Astrocyte (in vitro differentiated cells and primary cell): ENCODE measurements around the gene INPP5E. TPM values are rescaled to one million over a fixed set of nuclear protein-coding genes. Genes with fewer than 3 reads are reported as not detected.

Experiments
- DNase-seq: peaks from one replicate; pipeline ENCODE4 v3.0.0-alpha.2; 2010; ENCODE audit warnings: low read depth
- FAIRE-seq: peaks from 2 replicates; lab custom pipeline; 2011; peaks lifted over from hg19 to GRCh38; lab: Jason Lieb, UNC
- H2AFZ ChIP-seq: 2 replicates; pipeline ENCODE4 v1.6.0; 2012; ENCODE audit warnings: low read depth, low read length, inconsistent platforms
- H3K27ac ChIP-seq: 2 replicates; pipeline ENCODE4 v1.5.1; 2011; ENCODE audit warnings: low read depth, low read length, inconsistent platforms
- H3K27me3 ChIP-seq: 2 replicates; pipeline ENCODE4 v1.6.0; 2011; ENCODE audit warnings: low read length, inconsistent platforms; ENCODE audit not compliant: insufficient read depth
- H3K36me3 ChIP-seq: 2 replicates; pipeline ENCODE4 v1.5.1; 2011; ENCODE audit warnings: low read length, inconsistent platforms; ENCODE audit not compliant: insufficient read depth
- H3K4me1 ChIP-seq: 2 replicates; pipeline ENCODE4 v1.5.1; 2011; ENCODE audit warnings: low read length, inconsistent platforms; ENCODE audit not compliant: insufficient read depth
- H3K4me2 ChIP-seq: 2 replicates; pipeline ENCODE4 v1.6.0; 2012; ENCODE audit warnings: low read length, inconsistent platforms
- H3K4me3 ChIP-seq: 2 replicates; pipeline ENCODE4 v1.5.1; 2011; ENCODE audit warnings: low read depth, mild to moderate bottlenecking, low read length, inconsistent platforms; ENCODE audit not compliant: insufficient read depth
- H3K79me2 ChIP-seq: 2 replicates; pipeline ENCODE4 v1.6.0; 2012; ENCODE audit warnings: mild to moderate bottlenecking, low read length, inconsistent platforms; ENCODE audit not compliant: insufficient read depth
- H3K9ac ChIP-seq: 2 replicates; pipeline ENCODE4 v1.6.0; 2012; ENCODE audit warnings: mild to moderate bottlenecking, low read length, inconsistent platforms
- H3K9me3 ChIP-seq: 2 replicates; pipeline ENCODE4 v1.5.1; 2012; ENCODE audit warnings: low read depth, mild to moderate bottlenecking, low read length, inconsistent platforms; ENCODE audit not compliant: insufficient read depth
- H4K20me1 ChIP-seq: 2 replicates; pipeline ENCODE4 v1.6.0; 2012; ENCODE audit warnings: low read length, inconsistent platforms; ENCODE audit not compliant: insufficient read depth
- H3K27ac Mint-ChIP-seq: one replicate; pipeline ENCODE4 v1.8.0; 2021; ENCODE audit warnings: mild to moderate bottlenecking, mixed read lengths; ENCODE audit not compliant: unreplicated experiment
- H3K27me3 Mint-ChIP-seq: one replicate; pipeline ENCODE4 v1.8.0; 2021; ENCODE audit warnings: low read depth, mixed read lengths; ENCODE audit not compliant: unreplicated experiment
- H3K36me3 Mint-ChIP-seq: one replicate; pipeline ENCODE4 v1.8.0; 2021; ENCODE audit warnings: low read depth, mixed read lengths; ENCODE audit not compliant: unreplicated experiment
- H3K4me1 Mint-ChIP-seq: one replicate; pipeline ENCODE4 v1.8.0; 2021; ENCODE audit warnings: low read depth, mixed read lengths; ENCODE audit not compliant: unreplicated experiment
- H3K4me3 Mint-ChIP-seq: one replicate; pipeline ENCODE4 v1.8.0; 2021; ENCODE audit warnings: mild to moderate bottlenecking, moderate library complexity, mixed read lengths; ENCODE audit not compliant: unreplicated experiment
- H3K9me3 Mint-ChIP-seq: one replicate; pipeline ENCODE4 v1.8.0; 2021; ENCODE audit warnings: mild to moderate bottlenecking, mixed read lengths; ENCODE audit not compliant: unreplicated experiment
- EZH2 ChIP-seq: IDR thresholded peaks from 2 replicates; pipeline ENCODE4 v1.6.1; 2012; ENCODE audit warnings: mild to moderate bottlenecking, low read length, inconsistent platforms; ENCODE audit not compliant: insufficient read depth
- total RNA-seq: library from RNA; stranded (reverse); gene quantifications from 2 replicates; pipeline ENCODE4 v1.2.1, GENCODE V29; 2021
- TF ChIP-seq, protein P1 (sequence below): IDR thresholded peaks from 2 replicates; pipeline ENCODE4 v1.5.1; 2011; ENCODE audit warnings: low read depth, mild to moderate bottlenecking, inconsistent platforms, low read length, moderate library complexity; ENCODE audit not compliant: insufficient read depth

The INPP5E gene
- total RNA-seq, 1 donor from 2014 or later: 13.2 TPM

GRCh38 chr9:136437839-136438547, 1.7 kb downstream of the INPP5E start:
- peaks cover 24% of the 10 kb centered on the region for H3K4me1 Mint-ChIP-seq
- H3K9me3 Mint-ChIP-seq: no peaks in the 10 kb centered on the region
- no peak for FAIRE-seq
- Histone ChIP-seq H3K4me2 (peak overlapping the region; percentile 98), H3K27me3 (no peaks in the 10 kb centered on the region), H3K27ac (no peak overlapping the region), H2AFZ (no peak overlapping the region), H3K4me3 (peak overlapping the region; percentile 69), H4K20me1 (peaks cover 83% of the 10 kb centered on the region), H3K9me3 (no peaks in the 10 kb centered on the region), H3K79me2 (peaks cover 68% of the 10 kb centered on the region), H3K36me3 (peaks cover 11% of the 10 kb centered on the region), H3K9ac (peak overlapping the region; percentile 88), H3K4me1 (peaks cover 38% of the 10 kb centered on the region)
- H3K4me3 Mint-ChIP-seq: peak overlapping the region; percentile 89
- TF ChIP-seq, protein P1, sequence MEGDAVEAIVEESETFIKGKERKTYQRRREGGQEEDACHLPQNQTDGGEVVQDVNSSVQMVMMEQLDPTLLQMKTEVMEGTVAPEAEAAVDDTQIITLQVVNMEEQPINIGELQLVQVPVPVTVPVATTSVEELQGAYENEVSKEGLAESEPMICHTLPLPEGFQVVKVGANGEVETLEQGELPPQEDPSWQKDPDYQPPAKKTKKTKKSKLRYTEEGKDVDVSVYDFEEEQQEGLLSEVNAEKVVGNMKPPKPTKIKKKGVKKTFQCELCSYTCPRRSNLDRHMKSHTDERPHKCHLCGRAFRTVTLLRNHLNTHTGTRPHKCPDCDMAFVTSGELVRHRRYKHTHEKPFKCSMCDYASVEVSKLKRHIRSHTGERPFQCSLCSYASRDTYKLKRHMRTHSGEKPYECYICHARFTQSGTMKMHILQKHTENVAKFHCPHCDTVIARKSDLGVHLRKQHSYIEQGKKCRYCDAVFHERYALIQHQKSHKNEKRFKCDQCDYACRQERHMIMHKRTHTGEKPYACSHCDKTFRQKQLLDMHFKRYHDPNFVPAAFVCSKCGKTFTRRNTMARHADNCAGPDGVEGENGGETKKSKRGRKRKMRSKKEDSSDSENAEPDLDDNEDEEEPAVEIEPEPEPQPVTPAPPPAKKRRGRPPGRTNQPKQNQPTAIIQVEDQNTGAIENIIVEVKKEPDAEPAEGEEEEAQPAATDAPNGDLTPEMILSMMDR: no peak
- no peak for TF ChIP-seq EZH2
- H3K27me3 Mint-ChIP-seq: no peaks in the 10 kb centered on the region
- peak; percentile 30 for DNase-seq
- peak overlapping the region; percentile 18 for H3K27ac Mint-ChIP-seq
- peaks cover 8% of the 10 kb centered on the region for H3K36me3 Mint-ChIP-seq

- peaks cover 78% of the 10 kb centered on the region for H4K20me1 ChIP-seq
- H3K4me1 ChIP-seq: peaks cover 33% of the 10 kb centered on the region
- no peak overlapping the region for H3K27ac ChIP-seq
- H3K9me3 ChIP-seq: no peaks in the 10 kb centered on the region
- DNase-seq (peak; percentile 30), FAIRE-seq (no peak)
- peaks cover 8% of the 10 kb centered on the region for H3K36me3 ChIP-seq
- no peaks in the 10 kb centered on the region for H3K27me3 ChIP-seq
- H3K79me2 ChIP-seq: peaks cover 68% of the 10 kb centered on the region
- H3K36me3 Mint-ChIP-seq: peaks cover 8% of the 10 kb centered on the region
- peak overlapping the region; percentile 98 for H3K4me2 ChIP-seq
- peak overlapping the region; percentile 69 for H3K4me3 ChIP-seq
- no peaks in the 10 kb centered on the region for H3K27me3 Mint-ChIP-seq
- H3K27ac Mint-ChIP-seq: peak overlapping the region; percentile 55
- no peaks in the 10 kb centered on the region for H3K9me3 Mint-ChIP-seq
- TF ChIP-seq, protein P1: no peak
- TF ChIP-seq EZH2: no peak
- peak overlapping the region; percentile 89 for H3K4me3 Mint-ChIP-seq
- peak overlapping the region; percentile 88 for H3K9ac ChIP-seq
- H2AFZ ChIP-seq: no peak overlapping the region
- peaks cover 24% of the 10 kb centered on the region for H3K4me1 Mint-ChIP-seq
Observed at GRCh38 chr9:136437430-136437829, 2.2 kb downstream of the INPP5E start.
